ENCODE results near the gene GCSH. TPM values are rescaled to one million over a fixed set of nuclear protein-coding genes. Genes with fewer than 3 reads are reported as not detected.

The GCSH gene
- 12.8 and 14.5 TPM in 2 replicates for total RNA-seq (2013; cell fraction: nucleolus; rRNA removed)
- total RNA-seq (2014; rRNA removed) = 23.9 and 27.0 TPM in 2 replicates
- total RNA-seq (2014; rRNA removed; fragmentation: Illumina TruSeq; extraction: Trizol) = 38.9 and 44.3 TPM in 2 replicates
- total RNA-seq (2021) = 27.1 and 30.9 TPM in 2 replicates
- 6.1 TPM for polyA plus RNA-seq (2011; ENCODE audit: low read depth)
- 27.3 and 55.1 TPM in 2 replicates for polyA plus RNA-seq (2011; rRNA removed)
- 8.5 and 11.5 TPM in 2 replicates for polyA plus RNA-seq (2011; cell fraction: cytosol; rRNA removed)
- polyA plus RNA-seq (2011; cell fraction: nucleus; rRNA removed) = 6.1 and 8.4 TPM in 2 replicates
- polyA plus RNA-seq (2012) = 18.9 and 20.5 TPM in 2 replicates
- 47.6 and 60.6 TPM in 2 replicates for polyA plus RNA-seq (2014; fragmentation: Illumina TruSeq; extraction: Trizol)
- 10 to 100 TPM; 14.7 to 40.2 TPM for polyA plus RNA-seq (2014; fragmentation: Nextera tagmentation; extraction: Ambion mirVana)
- 38.3 TPM in 2 replicates for polyA plus RNA-seq (2014; rRNA removed)
- 100 to 1,000 TPM in 1 of 2 experiments, 10 to 100 TPM in 1; 98.5 to 108 TPM for polyA plus RNA-seq (2016; fragmentation: Nextera tagmentation; extraction: Ambion mirVana)
- polyA minus RNA-seq (2011; rRNA and poly(A)+ RNA removed) = 1.8 and 3.9 TPM in 2 replicates
- polyA minus RNA-seq (2011; cell fraction: cytosol; rRNA and poly(A)+ RNA removed) = 4.7 and 8.6 TPM in 2 replicates
- polyA minus RNA-seq (2011; cell fraction: nucleus; rRNA and poly(A)+ RNA removed) = 2.4 and 4.4 TPM in 2 replicates
- Bru-seq, nascent RNA = percentile 57 among the genes with signal in this experiment
- percentile 55 among the genes with signal in this experiment for BruChase-seq, experiment 1, labeled RNA remaining after a 6-hour chase
- percentile 56 among the genes with signal in this experiment for BruChase-seq, experiment 2, labeled RNA remaining after a 2-hour chase
- long read RNA-seq, experiment 1, transcript GCSH-201 (5 exons, 1,597 nt) = major isoform, 26 of 29 reads
- long read RNA-seq, experiment 1, partial matches to known transcripts = 0 of 29 reads
- long read RNA-seq, experiment 1, other reads (novel, unspliced or antisense) = 1 of 29 reads
- long read RNA-seq, experiment 2, transcript GCSH-201 (5 exons, 1,597 nt) = major isoform, 152 of 164 reads
- long read RNA-seq, experiment 2, partial matches to known transcripts = 0 of 164 reads
- long read RNA-seq, experiment 2, other reads (novel, unspliced or antisense) = 6 of 164 reads

GRCh38 chr16:81095953-81096714 is at the start of gene GCSH:
Gene GCSH, minus strand, starts transcription at chr16:81096395. Its CDS starts 117 bp downstream, at chr16:81096278.
- ChIA-PET CTCF (no interaction called here), RAD21 (ENCODE audit: unreplicated experiment) (no interaction called here), POLR2A (no interaction called here), SMC1A (ENCODE audit: uncharacterized antibody, unreplicated experiment) (no interaction called here)
- Histone ChIP-seq H3K4me2 (ENCODE audit: control insufficient read depth, insufficient read depth) (peak within 1 kb of the TSS; percentile 53; the same call in 1 of the 2 replicates), H3K9me3 (replicated peaks; ENCODE audit: control insufficient read depth, insufficient read depth, low read length) (no peaks in the 10 kb centered on the region), H3K36me3 (ENCODE audit: control insufficient read depth in 2 of 2, insufficient read depth in 2 of 2, low read length in 1 of 2) (no peaks in the 10 kb centered on the region), H3K27ac (ENCODE audit: control insufficient read depth, insufficient read depth) (peak within 1 kb of the TSS; percentile 38), H3K4me1 (ENCODE audit: control insufficient read depth, insufficient read depth, low read length) (peaks cover 12% of the 10 kb centered on the region), H2AFZ (ENCODE audit: control insufficient read depth, low read depth, low read length) (peak within 1 kb of the TSS; percentile 91), H3K9ac (ENCODE audit: control insufficient read depth, insufficient read depth, low read length) (peak within 1 kb of the TSS; percentile 58), H3K79me2 (ENCODE audit: control insufficient read depth, insufficient read depth, low read length) (peaks cover 10% of the 10 kb centered on the region), H3K4me3 (peak within 1 kb of the TSS; percentile 97), H3K27me3 (replicated peaks in 1 of 2; ENCODE audit: control insufficient read depth in 2 of 2, insufficient read depth in 2 of 2, low read length in 1 of 2) (no peaks in the 10 kb centered on the region), H4K20me1 (ENCODE audit: control insufficient read depth, insufficient read depth) (no peaks in the 10 kb centered on the region)
- intact Hi-C loops (cut with micrococcal nuclease; ENCODE audit: unreplicated experiment) = loop anchor here (2.0 kb wide), 1 partner anchor 19 kb away; the partner anchor contains the start of gene C16orf46
- in situ Hi-C loops (cut with MboI) = no loop called here
- peak; percentile 99 for ATAC-seq
- FAIRE-seq = peak; percentile 99
- no TSS peak for BruUV-seq (replicated peaks)
- DNase-seq (ENCODE audit: low read depth, low spot score) = peak; percentile 95
- 9% methylated on average over 58 of the region's 83 CpGs for WGBS (ENCODE audit: insufficient coverage, insufficient replicate concordance, low lambda C conversion rate, missing lambda C conversion rate)
- TF ChIP-seq MEF2B (IDR thresholded peaks at IDR 0.05; ENCODE audit: partially characterized antibody, poor library complexity, severe bottlenecking) (no peak), SIN3A (IDR thresholded peaks at IDR 0.05; ENCODE audit: low read depth, low read length) (no peak), SMARCA5 (IDR thresholded peaks at IDR 0.05) (no peak), HDGF (IDR thresholded peaks at IDR 0.05) (peak; percentile 99), BCL3 (IDR thresholded peaks at IDR 0.05; ENCODE audit: borderline replicate concordance, insufficient read depth, low read depth, low read length, poor library complexity, severe bottlenecking) (no peak), PBX3 (IDR thresholded peaks at IDR 0.05; ENCODE audit: insufficient replicate concordance, low read depth, low read length) (no peak), ETV6 (conservative IDR thresholded peaks at IDR 0.05 in 1 of 2, IDR thresholded peaks at IDR 0.05 in 1 of 2; ENCODE audit: borderline replicate concordance in 1 of 2, low read depth in 1 of 2) (no peak), NR2C2 (IDR thresholded peaks at IDR 0.05; ENCODE audit: borderline replicate concordance, control insufficient read depth, insufficient read length, low read depth) (no peak), ZNF217 (IDR thresholded peaks at IDR 0.05) (peak; percentile 46; the same call in 1 of the 2 replicates), SMC3 (IDR thresholded peaks at IDR 0.05; ENCODE audit: borderline replicate concordance, low read length) (no peak), PKNOX1 (IDR thresholded peaks at IDR 0.05) (peak; percentile 36; the same call in 1 of the 2 replicates), BHLHE40 (IDR thresholded peaks at IDR 0.05; ENCODE audit: borderline replicate concordance in 1 of 2, low read depth in 2 of 2, low read length in 1 of 2) (peak in 1 of 2 experiments; percentile 75; a peak in 2 of 4 replicates), TCF12 (IDR thresholded peaks at IDR 0.05; ENCODE audit: low read depth, low read length) (no peak), NFYB (IDR thresholded peaks at IDR 0.05; ENCODE audit: insufficient read depth, low read depth, low read length) (peak; percentile 85)
